Activated T-cell treated with anti-CD3 and anti-CD28 coated beads for 48 hours (primary cell): ENCODE data around the gene SLC35F3.
"Not testable (repeated sequence)": the region's sequence is repeated elsewhere in the genome, so short reads cannot be mapped to it uniquely, and the experiment has no call there.

Experiments used
- DNase-seq: peaks from one replicate; pipeline ENCODE4 v3.0.0-alpha.2; 2020; ENCODE audit warnings: low read depth

The SLC35F3 gene

DNA sequence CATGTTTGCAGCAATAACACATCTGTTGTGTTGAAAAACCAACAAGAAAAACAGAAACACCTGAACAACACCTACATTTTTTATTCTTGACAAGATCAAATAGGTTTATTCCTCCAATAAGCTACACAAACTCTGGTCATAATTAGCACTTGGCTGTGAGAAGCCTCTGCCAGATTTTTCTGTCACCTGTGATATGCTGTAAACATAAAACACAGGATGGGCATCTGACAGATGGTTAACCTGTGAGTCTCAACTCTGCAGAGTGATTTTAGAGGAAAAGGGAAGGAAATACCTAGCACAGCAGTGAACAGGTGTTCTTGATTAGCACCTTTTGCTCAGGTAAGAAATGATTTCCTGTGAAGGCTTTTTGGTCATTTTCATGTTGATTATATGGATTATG, 293.4 kb downstream of the SLC35F3 start:
- no peak for DNase-seq

DNA sequence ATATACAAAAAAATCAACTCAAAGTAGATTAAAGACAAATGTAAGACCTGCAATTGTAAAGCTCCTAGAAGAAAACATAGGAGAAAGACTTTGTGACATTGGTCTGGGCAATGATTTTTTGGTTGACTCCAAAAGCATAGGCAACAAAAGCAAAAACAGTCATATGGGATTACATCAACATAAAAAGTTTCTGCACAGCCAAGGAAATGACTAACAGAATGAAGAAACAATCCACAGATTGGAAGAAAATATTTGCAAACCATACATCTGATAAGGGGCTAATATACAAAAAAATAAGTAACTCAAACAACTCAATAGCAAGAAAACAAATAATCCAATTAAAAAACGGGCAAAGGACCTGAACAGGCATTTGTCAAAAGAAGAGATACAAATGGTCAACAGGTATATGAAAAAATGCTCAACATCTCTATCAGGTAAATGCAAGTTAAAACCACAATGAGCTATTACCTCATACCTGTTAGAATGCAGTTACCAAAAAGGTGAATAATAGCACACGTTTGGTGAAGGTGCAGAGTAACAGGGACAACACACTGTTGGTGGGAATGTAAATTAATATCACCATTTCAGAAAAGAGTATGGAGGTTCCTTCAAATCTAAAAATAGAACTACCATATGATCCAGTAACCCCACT, 295.1 kb downstream of the SLC35F3 start:
- no peak for DNase-seq

DNA sequence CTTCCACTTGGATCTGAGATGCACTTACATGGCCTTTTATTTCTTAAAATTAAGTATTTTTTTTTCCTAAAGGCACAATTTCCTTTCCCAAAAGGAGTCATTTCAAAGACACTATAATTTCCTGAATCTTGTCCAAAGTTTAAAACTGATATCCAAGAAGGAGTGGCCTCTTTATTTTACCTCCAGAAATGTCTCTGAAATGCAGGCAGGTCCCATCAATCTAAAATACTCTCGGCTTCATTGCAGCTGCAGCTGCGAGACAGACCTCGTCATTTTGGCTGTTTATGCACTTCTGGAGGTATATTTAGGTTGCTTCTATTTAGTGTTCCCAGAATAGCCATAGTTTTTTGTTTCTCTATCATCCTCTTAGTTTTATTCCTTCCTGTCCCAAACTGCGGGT, 296.1 kb downstream of the SLC35F3 start:
- DNase-seq = no peak

DNA sequence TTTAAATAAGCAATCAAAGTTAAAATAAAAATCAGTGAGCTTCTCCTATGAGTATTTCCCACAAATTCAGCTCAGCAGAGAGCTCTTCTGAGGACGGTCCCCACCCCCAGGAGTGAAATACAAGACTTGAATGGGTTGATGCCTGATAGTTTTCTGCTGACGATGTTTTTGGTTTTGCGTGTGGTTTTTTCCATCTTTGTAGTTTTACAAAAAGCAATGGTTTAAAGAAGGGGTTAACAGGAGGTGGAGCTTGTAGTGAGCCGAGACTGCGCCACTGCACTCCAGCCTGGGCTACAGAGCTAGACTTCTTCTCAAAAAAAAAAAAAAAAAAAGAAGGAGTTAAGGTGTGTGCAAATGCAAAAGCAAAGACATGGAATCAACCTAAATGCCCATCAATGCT, 297.1 kb downstream of the SLC35F3 start:
- DNase-seq = no peak

DNA sequence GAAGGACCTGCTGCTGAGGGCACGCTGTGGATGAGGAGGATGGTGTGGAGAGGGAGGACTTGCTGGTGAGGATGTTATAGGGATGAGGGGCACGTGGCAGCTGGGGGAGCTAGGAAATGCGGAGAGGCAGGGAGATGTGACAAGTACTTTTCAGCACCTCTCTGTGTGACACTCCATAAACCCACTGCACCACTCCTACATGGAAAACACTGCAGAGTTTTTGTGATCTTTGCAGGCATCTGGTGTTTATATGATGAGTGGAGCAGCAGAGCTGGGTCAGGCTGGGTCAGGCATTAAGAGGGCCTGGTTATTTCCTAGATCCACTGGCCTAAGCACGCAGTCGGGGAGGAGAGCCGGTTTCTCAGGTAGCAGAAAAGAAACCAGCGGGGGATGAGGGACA, 301.5 kb downstream of the SLC35F3 start:
- DNase-seq = no peak

DNA sequence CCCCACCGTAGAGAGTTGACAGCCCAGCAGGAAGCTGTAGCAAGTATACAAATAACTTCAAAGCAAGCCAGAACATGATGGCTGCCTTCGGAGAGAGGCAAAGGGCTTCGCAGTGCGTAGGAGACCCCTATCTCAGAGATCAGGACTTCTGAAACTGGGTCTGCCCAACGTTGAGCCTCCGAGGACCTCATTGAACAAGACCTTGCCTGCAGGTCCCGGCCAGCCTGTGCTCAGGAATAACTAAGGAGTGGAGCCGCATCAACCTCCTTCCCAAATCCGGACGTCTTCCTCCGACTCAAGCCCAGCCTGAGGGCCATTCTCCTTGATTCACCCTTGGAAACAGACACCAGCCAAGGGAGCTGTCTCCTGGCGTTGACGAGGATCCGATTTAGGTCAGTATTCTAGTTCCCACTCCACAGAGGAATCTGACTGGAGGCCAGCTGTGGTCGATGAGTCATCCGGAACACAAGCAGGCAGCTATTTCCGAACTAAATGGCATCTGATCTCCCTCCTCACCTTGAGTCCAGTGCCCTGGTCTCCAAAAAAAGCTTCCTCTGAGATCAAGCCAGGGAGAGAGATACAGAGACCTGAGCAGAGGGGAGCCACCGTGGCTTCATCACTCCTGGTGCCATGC, 302.3 kb downstream of the SLC35F3 start:
- DNase-seq = no peak

DNA sequence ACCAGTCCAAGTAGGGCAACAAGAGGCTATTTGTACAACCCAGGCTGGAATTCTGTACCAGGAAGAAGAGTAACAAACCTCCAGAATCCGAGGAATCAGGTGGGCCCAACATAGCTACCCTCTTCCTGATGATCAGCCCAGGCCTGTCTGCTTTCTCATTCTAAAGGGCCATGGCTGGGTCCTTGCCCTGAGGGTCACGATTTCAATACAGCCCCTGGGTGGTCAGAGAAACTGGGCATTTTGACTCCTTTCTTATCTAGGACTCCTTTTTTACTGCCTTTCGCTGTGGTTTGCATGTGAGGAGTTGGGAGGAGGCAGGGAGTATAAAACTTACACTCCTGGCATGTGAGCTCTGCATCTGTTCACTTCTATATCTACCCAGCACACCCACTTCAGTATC, 303.9 kb downstream of the SLC35F3 start:
- no peak for DNase-seq

DNA sequence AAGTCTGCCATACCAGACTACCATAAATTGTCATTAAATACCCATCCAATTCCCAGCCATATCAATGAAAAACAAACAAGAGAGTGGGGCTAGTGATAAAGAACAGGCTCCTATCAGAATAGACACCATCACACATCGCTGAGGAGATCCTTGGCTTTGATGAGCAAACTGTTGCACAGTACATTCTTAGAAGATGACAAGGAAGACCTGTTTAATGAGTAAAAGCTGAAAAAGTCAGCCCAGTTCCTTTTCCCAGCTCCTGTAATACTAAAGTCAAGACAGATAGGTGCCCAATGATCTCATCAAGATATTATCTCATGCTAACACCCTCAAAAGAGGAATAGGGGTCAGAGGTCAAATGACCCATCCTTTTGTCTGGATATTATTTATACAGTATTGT, 304.3 kb downstream of the SLC35F3 start:
- no peak for DNase-seq

DNA sequence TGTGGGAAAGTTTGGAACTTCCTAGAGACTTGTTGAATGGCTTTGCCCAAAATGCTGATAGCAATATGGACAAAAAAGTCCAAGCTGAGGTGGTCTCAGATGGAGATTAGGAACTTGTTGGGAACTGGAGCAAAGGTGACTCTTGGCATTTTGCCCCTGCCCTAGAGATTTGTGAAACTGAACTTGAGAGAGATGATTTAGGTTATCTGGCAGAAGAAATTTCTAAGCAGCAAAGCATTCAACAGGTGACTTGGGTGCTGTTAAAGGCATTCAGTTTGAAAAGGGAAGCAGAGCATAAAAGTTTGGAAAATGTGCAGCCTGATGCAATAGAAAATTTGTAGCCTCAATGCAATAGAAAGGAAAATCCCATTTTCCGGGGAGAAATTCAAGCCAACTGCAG, 306.0 kb downstream of the SLC35F3 start:
- DNase-seq = not testable (repeated sequence)

DNA sequence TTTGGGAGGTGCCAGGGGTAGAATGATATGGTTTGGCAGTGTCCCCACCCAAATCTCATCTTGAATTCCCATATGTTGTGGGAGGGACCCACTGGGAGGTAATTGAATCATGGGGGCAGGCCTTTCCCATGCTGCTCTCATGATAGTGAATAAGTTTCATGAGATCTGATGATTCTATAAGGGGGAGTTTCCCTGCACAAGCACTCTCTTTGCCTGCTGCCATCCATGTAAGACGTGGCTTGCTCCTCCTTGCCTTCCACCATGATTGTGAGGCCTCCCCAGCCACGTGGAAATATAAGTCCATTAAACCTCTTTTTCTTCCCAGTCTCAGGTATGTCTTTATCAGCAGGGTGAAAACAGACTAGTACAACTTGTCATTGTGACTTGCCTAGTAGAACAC, 307.4 kb downstream of the SLC35F3 start:
- DNase-seq = not testable (repeated sequence)

DNA sequence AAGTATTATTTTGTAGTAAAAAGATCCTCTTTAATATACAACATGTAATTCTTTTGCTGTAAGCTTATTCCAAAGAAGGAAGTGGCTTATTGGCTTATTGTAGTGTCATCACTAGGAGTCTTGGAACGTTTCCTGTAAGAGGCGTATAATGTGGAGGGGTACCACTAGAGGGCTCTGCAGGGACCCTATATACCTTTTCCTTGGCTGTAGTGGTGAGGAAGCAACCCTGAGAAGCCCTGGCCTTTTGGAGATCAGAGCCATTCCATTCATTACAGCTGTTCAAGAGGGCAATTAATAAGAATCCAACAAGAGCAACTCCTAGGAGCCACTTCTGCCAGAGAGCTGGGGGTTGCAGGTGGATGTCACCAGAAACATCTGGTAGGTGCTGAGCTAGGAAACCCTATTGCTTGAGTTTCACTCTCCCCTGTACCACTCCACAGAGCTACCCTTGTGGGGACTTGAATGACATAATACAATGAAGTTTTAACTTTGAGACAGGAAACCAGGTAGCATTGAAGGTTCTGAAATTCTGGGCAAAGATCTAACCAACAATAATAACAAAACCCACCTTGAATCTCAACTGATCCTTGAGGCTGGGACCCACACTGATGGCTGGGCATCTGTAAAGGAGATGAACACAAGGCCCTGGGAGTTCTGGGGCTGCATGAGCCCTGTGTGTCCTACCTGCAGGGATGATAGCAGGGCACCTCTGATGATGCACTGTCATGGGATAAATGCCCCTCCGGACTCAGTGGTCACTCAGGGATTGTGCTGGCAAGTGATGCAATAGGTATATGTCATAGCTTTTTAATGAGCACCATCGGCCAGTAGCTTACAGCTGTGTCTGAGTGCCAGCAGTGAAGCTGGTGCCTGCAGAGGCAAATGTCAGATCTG, 308.5 kb downstream of the SLC35F3 start:
- DNase-seq = no peak

DNA sequence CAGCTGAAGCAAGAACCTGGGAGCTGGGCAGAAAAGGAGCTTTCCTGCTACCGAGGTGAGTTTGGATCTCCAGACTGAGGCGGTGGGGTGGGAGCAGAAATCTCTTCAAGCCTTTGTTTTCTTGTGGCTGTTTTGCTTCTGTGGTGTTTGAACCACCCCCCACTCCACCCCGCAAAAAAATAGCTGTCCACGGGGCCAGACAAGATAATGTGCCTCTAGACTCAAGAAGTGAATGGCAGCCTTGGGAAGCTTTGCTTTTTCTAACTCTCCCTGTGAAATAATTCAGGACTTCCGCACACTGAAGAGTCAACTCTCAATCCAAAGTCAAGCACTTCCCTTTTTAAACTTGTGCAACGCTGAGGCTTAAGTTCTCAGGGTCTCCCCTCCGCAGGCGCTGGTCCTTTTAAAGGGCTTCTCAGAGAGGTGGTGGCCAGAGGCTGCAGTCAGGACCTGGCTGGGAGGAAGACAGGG, 309.2 kb downstream of the SLC35F3 start:
- no peak for DNase-seq

DNA sequence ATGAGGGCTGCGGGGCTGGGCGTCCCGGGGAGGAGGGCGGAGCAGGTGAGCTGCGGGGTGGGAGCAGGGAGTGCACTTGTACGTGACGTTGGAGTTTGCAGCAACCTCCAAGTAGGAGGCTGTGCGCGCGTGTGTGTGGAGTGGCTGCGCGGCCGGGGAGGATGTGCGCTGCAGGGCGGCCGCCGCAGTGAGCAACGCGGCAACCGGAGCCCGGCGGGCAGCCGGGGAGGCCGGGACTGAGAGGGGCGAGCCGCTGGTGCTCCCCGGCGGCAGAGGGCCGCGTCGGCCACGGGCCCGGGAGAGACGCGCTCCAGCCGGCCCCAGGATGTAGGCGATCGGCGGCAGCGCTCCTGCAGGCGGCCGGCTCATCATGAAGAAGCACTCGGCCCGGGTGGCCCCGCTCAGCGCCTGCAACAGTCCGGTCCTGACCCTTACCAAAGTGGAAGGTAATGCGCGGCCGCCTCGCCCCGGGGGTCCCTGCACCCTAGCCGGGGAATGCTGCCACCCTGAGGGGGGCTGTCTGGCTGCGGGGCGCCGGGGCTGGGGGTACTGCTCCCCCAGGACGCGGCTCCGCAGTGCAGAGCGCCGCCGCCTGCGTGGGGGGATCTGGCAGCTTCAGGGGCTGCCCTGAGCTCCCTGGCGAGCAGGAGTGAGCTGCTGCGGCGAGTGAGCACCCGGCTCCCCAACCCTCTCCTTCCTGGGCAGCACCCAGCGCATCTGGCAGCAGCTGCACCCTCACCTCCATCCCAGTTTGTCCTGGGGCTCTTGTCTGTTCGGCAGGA, 309.8 kb downstream of the SLC35F3 start:
- DNase-seq = no peak

DNA sequence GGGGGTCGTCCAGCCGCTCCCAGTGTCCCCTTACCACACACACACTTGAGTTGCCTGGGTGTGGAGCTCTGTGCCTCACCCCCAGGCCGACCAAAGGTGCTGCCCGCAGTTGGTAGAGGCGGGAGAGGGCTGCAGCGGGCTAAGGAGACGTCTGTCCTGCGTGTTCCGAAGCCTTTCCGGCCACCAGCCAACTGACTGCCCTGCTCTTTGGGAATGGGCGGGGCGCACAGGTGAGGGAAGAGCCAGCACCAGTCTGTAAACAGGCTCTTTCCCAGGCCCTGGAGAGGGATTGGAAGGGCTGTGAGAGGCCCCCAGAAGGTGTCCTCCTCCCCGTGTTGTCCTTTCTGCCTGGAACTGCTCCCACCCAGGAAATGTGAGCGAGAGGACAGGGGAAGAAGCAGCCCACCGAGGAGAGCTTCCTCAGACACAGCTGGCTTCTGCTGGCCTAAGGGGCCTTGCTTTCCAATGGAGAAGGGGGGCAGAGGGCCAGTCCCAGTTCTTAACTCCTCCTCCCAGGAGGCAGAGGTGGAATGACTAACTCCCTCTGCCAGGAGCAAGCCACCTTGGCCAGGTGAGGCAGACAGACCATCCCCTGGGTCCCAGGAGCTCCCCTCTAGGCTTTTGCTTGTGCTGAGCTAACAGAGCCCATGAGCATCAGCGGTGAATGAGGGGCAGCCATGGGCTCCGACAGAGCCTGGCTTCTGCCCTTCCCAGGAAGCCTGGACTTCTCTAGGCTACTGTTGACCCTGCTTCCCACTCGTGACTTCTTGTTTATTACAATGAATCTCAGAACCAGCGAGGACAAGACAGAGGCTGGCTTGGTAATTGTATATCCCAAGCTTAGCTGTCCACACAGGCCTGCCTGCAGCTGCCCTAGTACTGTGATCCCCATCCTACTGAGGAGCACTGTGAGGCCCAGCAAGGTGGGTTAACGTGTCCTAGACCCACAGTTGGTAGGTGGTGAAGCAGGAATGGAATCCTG, 310.7 kb downstream of the SLC35F3 start:
- no peak for DNase-seq

DNA sequence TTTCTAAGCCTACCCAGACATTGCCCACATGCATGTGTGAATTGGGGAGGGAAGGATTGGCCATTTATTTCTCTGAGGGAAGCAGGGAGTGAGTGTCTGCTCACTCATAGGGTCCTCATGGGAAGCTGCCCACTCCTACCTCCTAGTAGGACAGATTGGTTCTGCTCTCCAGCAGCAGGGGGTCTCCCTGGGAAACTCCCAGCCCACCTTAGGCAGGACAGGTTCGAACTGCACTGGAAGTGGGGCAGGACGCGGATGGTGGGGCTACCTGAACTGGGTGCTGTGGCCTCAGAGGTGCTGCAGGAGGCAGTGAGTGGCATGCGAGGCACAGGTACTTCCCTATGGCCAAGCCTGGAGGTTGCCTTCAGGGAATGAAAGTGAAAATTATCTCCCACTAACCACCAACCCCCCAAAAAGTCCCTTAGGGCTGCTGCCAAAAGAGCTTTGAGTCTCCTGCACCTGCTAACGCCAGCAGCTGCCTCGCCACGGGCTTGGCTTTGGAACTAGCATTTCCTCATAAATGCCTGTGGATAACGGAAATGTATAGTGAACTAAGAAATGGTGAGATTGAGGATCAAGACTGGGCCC, 311.7 kb downstream of the SLC35F3 start:
- no peak for DNase-seq

DNA sequence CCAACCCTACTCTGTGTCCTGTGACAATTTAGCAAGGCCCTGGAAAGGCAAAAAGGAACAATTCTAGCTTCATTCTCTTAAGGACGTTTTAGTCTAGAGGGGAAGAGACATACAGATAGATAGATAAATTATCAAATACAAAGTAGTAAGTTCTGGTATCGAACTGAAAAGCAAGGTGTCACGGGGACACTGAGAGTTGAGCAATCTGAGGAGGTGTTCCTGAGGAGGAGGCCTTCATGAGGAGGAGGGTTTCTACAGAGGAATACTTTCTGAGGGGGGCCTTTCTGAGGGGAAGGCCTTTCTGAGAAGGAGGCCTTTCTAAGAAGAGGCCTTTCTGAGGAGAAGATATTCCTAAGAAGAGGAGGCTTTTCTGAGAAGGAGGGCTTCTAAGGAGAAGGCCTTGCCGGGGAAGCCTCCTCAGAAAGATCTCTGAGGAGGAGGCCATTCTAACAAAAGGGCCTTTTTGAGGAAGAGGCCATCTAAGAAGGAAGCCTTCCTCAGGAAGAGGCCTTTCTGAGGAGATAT, 312.9 kb downstream of the SLC35F3 start:
- DNase-seq = no peak

DNA sequence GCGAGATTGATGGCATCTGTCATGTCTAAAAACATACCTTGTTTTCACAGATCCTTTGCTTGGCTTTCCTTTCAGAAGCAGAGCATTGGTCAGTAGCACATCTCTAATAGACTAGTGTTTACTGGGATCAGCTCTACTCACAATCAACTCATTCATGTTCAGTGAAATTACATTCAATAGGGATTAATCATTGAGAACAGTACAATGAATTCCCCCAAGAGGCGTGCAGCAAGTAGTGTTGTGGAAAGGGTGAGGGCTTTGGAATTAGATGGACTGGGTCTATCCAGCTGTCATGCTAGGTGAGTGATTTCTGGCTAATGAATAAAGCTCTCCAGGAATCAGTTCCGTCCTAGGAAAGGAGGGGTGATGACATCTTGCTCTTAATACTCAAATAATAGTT, 313.6 kb downstream of the SLC35F3 start:
- no peak for DNase-seq

DNA sequence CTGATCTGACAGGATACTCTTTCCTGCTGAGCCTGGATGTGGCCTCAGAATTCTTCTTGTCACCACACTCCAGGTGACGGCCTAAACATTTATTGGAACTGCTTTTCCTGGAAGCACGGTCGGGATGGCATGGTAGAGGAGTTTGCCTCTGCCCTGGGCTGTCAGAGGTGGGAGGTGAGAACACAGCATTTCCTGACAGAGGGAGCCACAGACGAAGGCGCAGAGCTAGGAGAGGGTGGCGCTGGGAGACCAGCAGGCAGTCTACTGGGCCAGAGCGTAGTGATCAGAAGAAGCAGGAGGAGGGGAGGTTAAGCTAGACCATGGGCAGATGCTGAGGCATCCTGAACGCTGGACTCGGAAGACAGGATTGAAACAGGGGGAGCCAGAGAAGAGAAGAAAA, 315.2 kb downstream of the SLC35F3 start:
- DNase-seq = no peak

DNA sequence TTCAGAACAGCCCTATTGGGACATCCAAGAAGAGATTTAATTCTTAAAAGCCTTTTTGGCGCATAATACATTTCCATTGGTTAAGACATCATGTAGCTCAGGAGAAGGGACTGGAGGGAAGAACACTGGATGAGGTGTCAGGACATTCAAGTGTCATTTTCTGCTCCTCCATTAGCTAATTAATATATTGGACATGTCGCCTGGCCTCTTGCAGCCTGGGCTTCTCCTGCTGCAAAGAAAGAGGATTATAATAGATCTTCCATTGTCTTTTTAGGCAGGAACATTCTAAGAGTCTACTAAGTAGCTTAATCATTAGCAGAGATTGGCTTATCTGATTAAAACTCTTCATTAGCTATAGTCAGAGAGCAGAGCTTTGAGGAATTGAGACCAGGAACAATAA, 317.1 kb downstream of the SLC35F3 start:
- no peak for DNase-seq

DNA sequence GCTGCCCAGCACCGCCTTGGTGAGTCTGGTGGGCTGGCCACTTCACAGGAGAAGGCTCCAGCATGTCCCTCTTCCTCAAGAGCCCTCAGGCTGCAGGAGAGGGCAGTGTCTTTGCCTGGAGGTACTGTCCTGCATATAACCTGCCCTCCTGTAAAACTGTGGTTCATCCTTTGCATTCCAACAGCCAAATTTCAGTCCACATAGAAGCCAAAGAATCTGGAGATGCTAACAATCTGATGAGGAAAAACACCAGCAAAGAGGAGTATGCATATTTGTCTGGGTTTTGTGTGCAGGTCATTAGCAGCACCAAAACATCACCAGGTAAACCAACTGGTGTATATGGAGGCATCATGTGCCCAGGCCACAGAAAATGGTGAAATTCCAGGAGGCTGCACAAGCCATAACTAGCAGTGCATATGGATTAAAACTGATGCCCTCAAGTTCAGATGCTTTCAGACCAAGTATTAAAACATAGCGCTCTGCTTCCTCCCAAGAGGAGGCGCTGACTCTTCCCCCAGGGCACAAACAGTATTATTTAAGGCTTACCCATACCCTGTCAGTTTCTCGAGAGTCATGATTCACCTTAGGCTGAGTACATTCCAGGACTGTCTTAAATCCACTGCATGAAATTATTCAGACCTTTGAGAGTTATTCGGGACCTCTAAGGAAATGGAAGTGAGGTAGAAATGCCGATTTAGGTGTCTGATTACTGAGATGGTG, 318.2 kb downstream of the SLC35F3 start:
- no peak for DNase-seq
